ENCODE measurements around the gene STK10. TPM values are rescaled to one million over a fixed set of nuclear protein-coding genes. Genes with fewer than 3 reads are reported as not detected.

The STK10 gene
- total RNA-seq, 1 donor from 2014 or later, result 32.3 TPM

DNA sequence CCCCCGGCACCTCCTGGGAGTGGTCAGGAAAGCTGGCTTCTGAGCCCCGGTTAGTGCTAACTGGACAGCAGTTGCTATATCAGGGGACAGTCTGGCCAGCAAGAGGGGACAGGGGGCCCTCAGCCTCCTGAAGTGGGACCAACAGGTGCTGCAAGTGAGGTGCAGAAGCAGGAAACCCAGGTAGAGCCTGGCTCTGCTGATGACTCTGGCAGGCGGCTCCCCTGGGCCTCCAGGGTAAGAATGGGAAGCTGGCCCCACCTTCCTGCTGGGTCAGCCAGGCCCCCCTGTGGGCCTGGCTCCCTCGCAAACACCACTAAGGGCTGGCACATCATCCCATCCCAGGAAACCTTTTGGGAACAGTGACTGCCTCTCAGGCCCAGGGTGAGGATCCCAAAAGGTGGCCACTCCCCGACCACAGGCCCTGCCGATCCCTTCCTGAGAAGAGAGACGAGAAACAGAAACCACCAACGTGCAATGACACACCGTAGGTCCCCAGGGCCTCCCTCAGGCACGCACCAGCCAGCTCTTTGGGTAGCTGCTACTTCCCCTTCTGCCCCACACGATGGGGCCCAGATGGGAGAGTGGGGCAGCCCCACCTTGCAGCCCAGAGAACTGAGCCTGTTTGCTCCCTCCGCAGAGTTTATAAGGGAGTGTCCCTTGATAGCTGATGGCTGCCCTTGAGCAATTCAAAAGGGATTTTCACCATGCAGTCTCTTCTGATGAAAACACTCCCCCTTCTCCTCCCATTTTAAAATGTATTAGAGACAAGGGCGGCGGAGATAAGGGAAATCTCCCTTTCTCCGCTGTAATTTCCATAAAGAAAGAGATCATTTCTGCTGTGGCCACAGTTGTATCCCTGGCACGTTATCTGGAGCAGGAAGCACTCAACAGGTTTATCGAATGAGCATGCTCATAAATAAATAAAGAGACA is 76.8 kb downstream of the STK10 start:
- TF ChIP-seq, protein P1, sequence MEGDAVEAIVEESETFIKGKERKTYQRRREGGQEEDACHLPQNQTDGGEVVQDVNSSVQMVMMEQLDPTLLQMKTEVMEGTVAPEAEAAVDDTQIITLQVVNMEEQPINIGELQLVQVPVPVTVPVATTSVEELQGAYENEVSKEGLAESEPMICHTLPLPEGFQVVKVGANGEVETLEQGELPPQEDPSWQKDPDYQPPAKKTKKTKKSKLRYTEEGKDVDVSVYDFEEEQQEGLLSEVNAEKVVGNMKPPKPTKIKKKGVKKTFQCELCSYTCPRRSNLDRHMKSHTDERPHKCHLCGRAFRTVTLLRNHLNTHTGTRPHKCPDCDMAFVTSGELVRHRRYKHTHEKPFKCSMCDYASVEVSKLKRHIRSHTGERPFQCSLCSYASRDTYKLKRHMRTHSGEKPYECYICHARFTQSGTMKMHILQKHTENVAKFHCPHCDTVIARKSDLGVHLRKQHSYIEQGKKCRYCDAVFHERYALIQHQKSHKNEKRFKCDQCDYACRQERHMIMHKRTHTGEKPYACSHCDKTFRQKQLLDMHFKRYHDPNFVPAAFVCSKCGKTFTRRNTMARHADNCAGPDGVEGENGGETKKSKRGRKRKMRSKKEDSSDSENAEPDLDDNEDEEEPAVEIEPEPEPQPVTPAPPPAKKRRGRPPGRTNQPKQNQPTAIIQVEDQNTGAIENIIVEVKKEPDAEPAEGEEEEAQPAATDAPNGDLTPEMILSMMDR (conservative IDR thresholded peaks at IDR 0.05), result no peak
- no peaks in the 10 kb centered on the region for H3K9me3 Mint-ChIP-seq
- H3K36me3 Mint-ChIP-seq (ENCODE audit: low read depth), result peaks cover 6% of the 10 kb centered on the region
- peaks cover 23% of the 10 kb centered on the region for H3K4me1 Mint-ChIP-seq
- DNase-seq (ENCODE audit: low read depth, low spot score), result no peak
- no peaks in the 10 kb centered on the region for H3K27me3 Mint-ChIP-seq (ENCODE audit: low read depth)
- H3K4me3 Mint-ChIP-seq, result no peak overlapping the region
- no peak overlapping the region for H3K27ac Mint-ChIP-seq (ENCODE audit: unreplicated experiment)

DNA sequence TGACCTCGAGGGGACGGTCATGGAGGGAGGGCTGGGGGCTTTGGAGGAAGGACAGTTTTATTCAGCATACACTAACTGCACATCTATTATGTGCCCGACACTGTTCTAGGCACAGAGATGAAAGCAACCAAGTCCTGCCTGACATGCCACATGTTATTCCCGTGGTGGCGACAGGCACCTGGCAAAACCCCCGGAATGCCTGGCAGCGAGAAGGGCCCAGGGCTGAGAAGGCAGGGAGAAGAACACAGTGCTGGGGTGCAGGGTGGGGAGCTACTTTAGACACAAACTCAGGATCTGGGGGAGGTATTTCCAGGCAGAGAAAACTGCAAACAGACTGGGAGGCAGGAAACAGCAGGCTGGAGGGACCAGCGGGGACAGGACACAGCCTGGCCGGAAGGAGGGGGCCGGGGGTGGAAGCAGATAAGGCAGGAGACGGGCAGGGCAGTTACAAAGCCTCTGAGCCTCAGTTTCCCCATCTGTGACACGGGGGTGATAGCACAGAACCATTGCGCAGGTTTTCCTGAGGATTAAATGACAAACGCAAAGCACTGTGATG is 77.7 kb downstream of the STK10 start:
- no peak overlapping the region for H3K4me3 Mint-ChIP-seq
- H3K9me3 Mint-ChIP-seq, result no peaks in the 10 kb centered on the region
- TF ChIP-seq, protein P1 (conservative IDR thresholded peaks at IDR 0.05), result no peak
- H3K36me3 Mint-ChIP-seq (ENCODE audit: low read depth), result peaks cover 3% of the 10 kb centered on the region
- H3K4me1 Mint-ChIP-seq, result peaks cover 23% of the 10 kb centered on the region
- DNase-seq (ENCODE audit: low read depth, low spot score), result no peak
- H3K27me3 Mint-ChIP-seq (ENCODE audit: low read depth), result no peaks in the 10 kb centered on the region
- no peak overlapping the region for H3K27ac Mint-ChIP-seq (ENCODE audit: unreplicated experiment)

DNA sequence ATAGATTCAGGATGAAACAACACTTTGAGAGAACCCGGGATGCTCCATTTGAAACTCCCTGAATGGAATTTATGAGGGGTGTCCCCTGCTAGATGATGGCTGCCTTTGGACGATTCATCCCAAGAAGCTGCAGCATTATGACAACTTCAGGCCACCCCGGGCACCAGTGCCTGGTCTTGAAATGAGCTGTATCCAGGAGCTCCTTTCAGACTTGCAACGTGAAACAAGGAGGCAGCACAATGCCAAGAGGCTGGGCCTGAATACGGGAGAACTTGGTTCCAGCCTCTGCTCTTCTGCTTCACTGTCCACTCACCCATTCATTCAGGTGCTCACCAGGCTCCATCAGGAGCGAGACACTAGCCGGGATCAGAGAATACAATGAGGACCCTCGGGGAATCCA is 78.3 kb downstream of the STK10 start:
- H3K27me3 Mint-ChIP-seq (ENCODE audit: low read depth), result no peaks in the 10 kb centered on the region
- H3K4me3 Mint-ChIP-seq, result no peak overlapping the region
- peaks cover under 1% of the 10 kb centered on the region for H3K36me3 Mint-ChIP-seq (ENCODE audit: low read depth)
- peaks cover 23% of the 10 kb centered on the region for H3K4me1 Mint-ChIP-seq
- no peaks in the 10 kb centered on the region for H3K9me3 Mint-ChIP-seq
- TF ChIP-seq, protein P1 (conservative IDR thresholded peaks at IDR 0.05), result no peak
- peak overlapping the region; percentile 19 for H3K27ac Mint-ChIP-seq (ENCODE audit: unreplicated experiment)
- DNase-seq (ENCODE audit: low read depth, low spot score), result no peak

DNA sequence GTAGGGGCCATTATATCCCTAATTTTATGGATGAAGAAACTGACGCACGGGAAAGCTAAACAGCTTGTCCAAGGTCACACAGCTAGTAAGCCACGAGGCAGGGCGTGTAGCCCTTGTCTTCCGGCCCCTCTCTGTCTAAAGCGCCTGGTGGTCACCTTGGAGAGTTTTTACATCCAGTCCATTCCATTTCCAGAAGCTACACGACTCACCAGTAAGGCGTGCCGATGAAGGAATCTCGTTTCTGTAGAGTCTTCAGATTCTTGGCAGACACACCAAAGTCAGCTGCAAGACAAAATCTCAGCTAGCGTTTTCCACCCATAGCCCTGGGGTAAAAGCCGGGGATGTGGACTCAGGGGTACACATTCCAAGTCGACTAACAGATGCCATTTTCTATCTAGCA is 80.5 kb downstream of the STK10 start:
- Mint-ChIP-seq H3K4me3 (no peak overlapping the region), H3K36me3 (ENCODE audit: low read depth) (no peaks in the 10 kb centered on the region), H3K9me3 (no peaks in the 10 kb centered on the region), H3K4me1 (peaks cover 45% of the 10 kb centered on the region), H3K27me3 (ENCODE audit: low read depth) (no peaks in the 10 kb centered on the region), H3K27ac (ENCODE audit: unreplicated experiment) (no peak overlapping the region)
- TF ChIP-seq, protein P1 (conservative IDR thresholded peaks at IDR 0.05), result no peak
- DNase-seq (ENCODE audit: low read depth, low spot score), result no peak

DNA sequence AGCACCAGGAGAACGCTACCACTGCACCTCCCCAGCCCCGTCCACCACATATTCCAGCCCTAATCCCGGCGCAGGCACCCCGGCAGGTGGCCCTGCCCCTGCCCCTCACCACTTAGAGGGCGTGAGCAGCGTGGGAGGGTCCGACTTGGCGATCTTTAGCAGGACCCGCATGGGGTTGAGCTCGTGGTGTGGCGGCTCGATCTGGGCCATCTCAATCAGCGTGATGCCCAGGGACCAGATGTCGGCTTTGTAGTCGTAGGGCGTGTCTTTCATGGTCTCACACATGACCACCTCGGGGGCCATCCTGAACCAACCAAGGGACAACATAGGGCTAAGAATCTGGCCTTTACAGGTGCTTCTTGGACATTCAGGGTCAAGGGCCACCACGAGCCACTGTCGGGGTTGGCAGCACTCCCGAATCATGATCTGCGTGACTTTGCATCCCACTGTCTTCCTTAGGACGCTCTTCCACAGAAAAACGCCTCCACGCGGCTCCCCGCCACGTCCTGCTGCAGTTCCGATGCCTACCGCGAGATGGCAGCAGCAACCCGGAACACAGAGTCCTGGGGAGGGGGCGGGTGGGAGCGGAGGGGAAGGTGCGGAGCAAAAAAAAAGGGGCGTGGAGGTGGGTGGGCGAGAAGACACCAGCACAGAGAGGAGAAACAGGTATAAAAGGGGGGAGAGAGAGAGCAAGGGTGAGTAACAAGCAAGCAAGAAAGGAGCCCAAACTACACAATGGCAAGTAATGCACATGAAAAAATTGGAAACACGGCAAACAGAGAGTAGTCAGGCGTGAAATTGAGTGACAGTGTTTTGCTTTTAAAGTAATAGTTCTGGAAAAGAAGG is 81.3 kb downstream of the STK10 start:
- Mint-ChIP-seq H3K36me3 (ENCODE audit: low read depth) (no peaks in the 10 kb centered on the region), H3K4me1 (peaks cover 53% of the 10 kb centered on the region), H3K9me3 (no peaks in the 10 kb centered on the region), H3K27me3 (ENCODE audit: low read depth) (no peaks in the 10 kb centered on the region), H3K27ac (ENCODE audit: unreplicated experiment) (no peak overlapping the region), H3K4me3 (no peak overlapping the region)
- peak; percentile 90 for DNase-seq (ENCODE audit: low read depth, low spot score)
- TF ChIP-seq, protein P1 (conservative IDR thresholded peaks at IDR 0.05), result peak; percentile 92

Data from neural crest cell (in vitro differentiated cells).